Stimulated activated CD8-positive, alpha-beta memory T cell treated with anti-CD3 and anti-CD28 coated beads, Interleukin-7, amount 100 ng/mL, for 4 hours (primary cell): ENCODE measurements around the gene TNIK.

ENCODE experiments used
- DNase-seq, 2 donors: peaks; one replicate each; pipeline ENCODE4 v3.0.0-alpha.2; 2020; ENCODE audit warnings: low read depth in 2 of 2

TNIK gene

DNA sequence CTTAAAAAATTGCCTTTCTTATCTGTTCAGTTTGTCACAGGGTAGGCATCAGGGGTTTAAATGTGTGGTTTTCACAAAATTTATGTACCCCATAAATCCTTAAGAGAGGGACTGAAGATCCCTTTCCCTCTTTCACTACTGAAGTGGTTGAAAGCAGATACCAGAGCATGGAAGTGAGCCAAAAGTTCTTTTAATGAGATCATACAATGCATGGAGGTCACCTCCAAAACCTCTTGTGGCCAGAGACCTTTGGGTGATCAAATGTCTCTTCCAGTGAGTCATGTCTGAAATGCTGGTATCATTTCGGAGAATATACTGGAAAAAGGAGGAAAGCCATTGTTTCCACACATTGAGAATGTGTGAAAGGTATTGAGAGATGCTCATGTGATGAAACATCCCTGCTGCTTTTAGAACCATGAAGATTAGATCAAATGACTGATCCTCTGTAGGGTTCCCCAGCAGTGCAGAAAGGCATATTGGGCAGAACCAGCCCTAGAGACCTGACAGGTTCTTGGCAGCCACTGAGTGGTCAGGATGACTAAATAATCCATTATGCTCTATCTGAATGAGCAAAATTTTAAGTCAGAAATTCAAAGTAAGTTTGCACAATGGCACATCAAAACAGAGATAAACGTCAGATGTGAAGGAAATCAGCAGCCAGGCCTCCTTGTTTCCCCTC is 267.9 kb downstream of the TNIK start:
- DNase-seq, result no peak

DNA sequence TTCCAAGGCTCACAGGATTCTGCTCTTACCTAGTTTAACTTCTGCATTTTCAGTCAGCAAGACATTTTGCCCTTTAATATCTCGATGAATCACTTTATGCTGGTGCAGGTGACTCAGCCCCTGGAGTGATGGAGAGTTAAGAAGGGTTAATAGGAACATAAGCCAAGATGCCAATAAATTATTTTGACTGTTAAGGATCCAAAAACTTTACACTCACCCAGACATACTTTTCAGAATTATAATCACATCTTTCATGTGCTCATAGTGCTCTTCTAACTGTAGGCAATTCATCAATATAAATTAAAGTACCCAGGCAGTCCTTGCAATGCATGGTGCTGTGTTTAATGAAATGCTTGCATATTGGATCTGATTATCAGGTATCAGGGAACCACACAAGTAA is 269.5 kb downstream of the TNIK start:
- DNase-seq, result no peak

DNA sequence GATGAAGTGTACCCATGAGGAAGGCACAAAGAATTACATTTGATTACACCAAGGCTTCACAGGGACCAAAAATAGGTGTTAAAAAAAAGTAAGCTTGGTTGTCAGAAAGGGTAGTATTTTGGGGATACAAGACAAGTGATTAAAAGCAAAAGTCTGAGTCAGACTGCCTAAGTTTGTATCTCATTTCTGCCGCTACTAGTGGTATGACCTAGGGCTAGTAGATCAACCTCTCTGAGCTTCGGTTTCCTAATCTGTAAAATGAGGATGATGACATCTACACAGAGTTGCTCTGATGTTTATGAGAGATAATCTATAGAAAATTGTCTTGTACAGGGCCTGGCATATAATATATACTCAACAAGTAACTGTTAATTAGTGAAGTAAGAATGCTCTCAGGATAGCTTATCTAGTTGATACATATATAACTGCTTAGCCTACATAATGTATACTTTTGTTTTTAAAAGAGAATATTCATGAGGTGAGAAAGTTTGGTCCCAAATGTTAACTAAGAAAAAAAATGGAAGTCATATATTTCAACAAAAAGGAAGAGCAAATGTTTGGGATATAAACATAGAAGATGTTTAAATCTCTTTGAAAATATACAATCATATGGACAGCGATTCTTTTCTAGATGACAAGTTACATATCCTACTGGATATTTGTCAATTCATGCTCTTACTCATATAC is 270.7 kb downstream of the TNIK start:
- DNase-seq, result no peak

DNA sequence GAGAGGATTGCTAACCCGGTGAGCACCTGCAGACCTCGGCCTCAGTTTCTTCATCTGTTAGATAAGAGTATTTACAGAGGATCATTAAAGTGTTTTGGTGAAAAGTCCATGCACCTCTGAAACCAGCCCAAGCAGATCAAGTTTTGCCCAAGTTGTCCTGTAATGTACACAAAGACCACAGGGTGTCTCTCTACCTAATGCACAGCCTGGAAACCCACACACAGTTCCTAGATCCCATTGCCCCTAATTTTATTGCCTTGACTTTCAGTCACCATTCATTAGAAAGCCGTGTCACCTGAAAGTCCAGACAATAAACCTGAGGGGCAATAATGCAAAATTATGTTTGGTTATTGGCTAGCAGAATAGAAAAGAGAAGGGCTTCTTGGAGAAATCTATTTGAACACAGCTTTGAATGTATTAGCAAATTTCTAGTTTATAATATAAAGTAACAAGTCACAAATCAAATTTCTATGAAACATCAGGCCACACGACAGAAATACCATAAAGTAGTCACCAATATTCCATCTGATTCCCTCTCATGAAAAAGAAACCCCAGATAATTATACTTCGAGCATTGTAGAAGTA is 272.4 kb downstream of the TNIK start:
- no peak for DNase-seq

DNA sequence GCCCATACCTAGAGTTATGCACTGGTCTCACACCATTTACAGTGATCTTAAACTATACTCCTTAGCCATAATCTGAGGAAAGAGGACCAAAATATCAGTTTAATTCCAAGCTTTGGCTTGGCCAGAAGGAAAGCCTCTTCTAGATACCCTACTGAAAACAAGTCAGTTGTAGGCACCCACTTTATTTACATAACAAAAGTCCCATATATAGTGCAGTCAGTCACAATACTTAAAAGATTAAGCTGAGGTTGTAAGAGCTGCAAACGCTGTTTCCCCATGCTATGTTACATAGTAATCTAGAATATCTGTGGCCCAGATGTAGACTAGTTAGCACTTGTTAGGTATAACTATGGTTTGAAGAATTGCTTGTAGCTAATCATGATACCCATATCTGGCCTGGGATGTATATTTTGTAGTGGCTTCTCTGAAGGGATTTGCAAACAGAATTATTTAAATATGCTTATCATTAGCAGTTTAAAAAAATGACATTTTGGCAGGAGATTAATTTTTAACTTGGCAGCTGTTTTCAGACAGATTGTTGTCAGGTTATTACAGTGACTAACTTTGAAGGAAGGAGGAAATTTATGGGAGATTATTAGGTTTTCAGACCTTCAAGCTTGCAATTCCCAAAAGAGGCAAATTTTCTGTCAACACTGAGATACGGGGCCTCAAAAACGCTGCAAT is 273.2 kb downstream of the TNIK start:
- DNase-seq, result no peak

DNA sequence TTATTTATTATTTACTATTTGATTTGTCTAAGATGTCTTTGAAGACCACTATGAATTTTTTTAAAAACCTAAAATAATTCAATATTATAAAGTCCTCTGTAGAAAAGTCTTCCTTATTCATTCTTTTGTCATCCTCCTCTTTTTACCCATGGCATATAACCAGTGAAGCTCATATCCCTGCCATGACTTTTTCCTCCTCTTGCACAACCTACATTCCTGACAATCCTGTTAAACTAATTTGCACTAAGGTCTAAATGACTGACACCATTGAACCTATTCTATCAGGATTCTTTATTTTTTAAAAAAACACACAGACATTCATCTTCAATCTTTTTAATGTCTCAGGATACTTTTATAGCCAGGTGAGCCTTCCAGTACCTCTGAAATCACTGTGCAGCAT is 273.8 kb downstream of the TNIK start:
- no peak for DNase-seq

DNA sequence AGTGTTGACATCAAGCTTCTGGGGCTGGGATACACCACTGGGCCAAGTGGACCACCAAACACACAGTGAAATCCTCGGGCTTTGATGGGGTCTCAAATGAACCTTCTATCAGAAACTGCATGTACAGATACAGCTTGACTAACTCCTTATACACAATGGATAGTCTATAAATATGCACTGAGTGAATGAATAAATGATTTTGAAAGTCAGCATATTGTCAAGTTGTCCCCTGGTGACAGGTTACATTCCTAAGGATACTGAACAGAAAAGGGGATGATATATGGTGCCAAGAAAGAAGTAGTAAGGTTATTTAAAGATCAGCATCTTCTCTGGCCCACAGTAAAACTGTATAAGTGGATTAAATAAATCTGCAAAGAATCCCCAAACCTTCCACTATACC is 274.2 kb downstream of the TNIK start:
- no peak for DNase-seq

DNA sequence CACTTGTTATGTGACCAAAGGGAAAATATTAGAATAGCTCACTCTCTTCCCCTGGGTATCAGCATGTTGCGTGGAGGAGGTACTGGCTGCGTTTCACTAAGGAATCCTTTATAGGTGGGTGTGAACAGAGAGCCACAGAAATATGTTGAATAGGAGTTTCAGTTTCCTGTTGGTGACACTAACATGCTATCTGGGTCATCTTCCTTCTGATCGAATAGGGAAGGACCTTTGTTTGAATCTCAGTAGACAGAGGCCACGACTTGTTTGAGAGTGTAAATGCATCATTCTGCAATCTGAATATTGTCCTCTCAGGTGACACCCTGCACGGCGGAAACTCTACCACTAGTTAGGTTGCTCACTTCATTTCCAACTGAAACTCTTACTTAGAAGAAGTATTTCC is 275.8 kb downstream of the TNIK start:
- no peak for DNase-seq

DNA sequence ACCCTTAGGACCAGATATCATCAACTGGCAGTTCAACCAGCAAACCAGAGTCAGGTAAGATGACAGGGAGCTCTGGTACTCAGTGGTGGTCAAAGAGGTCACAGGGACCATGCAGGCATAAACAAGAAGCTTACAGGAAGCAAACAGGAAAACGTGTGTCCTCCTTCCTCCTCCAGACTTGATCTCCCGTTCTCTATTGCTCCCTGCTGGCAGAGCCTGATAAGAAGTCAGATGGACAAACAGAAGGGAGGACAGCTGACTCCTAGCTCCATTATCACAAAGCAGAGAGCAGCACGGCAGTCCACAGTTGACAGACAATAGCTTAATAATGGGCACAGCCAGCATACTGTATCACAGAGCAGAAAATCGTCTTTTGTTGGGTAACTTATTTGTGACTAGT is 277.2 kb downstream of the TNIK start:
- no peak for DNase-seq

DNA sequence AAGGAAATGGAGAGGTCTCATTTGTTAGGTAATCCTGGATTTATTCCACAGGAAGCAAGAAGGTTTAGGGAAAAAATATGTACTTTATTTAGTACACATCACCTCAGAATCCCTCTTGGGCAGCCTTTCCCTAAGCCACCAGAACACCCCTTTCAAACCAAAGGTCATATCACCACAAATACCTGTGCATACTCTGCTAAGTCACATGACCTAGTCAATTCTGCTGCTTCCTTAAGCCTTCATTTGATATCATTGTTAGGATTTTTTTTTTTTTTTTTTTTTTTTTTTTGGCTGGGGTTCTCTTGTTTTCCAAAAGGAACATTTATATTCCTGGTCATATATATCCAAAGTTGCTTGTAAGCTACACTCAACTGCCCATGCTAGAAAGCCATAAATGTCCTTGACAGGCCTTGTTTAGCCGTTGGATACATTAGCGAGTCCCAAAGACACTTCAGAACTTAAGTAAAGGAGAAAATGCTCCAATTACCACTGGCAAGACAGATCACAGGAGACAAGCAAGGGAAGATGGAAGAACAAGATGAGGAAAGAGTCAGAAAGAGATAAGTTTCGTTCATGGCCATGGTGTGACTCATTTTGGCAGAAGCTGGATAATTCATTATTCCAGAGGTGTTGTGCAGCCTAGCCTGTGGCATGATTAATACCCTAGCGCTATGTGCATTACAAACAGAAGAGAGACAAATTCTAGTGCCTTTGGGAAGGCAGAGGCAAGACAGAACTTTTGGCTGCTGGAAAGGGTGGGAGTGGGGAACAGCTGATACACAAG is 278.1 kb downstream of the TNIK start:
- no peak for DNase-seq

DNA sequence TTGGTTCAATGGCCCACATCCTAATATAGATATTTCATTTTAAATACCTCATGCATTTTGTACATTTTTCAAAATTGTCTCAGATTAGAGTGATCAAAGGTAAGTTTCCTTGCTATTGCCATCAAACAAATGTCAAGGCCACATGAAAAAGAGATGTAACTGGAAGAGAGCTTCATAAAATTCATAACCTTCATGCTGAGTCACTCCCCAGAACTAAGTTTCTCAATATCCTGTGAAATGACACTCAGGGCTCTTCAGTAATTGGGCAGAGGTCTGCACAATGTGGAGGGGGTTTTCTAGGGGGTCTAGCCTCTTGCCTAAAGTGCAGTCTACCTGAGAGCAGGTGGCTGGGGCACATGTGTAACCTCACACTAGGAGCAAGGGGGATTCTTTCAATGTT is 281.5 kb downstream of the TNIK start:
- DNase-seq, result no peak

DNA sequence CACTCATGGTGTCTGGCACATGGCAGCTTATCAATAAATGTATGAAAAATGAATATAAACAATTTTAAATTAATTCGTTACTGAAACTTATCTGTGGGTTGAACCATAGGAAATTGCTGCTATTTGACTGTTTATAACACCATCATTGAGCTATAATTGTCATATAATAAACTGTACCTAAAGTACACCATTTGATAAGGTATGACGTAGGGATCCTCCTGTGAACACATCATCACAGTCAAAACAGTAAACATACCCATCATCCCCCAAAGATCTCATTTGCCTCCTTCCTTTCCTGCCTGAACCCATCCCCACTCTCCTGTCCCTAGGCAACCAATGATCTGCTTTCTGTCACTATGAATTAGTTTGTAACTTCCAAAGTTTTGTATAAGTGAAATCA is 282.7 kb downstream of the TNIK start:
- DNase-seq, result no peak

DNA sequence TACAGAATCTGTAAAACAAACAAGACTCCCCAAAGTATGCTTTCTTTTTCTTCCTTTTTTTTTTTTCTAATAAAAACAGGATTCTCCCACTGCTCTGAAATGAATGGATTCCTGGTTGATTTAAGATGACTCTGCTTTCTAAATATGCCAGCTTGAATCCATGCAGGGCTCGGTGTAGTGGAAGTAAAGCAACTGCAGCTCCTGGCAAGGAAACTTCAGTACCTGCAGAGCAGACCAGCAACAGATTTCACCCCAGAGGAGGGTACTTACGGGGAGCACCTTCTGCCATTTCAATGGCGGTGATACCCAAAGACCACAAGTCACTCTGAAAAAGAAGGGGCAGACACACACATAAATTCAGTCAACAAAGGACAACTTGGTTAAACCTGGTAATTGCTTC is 283.1 kb downstream of the TNIK start:
- no peak for DNase-seq

DNA sequence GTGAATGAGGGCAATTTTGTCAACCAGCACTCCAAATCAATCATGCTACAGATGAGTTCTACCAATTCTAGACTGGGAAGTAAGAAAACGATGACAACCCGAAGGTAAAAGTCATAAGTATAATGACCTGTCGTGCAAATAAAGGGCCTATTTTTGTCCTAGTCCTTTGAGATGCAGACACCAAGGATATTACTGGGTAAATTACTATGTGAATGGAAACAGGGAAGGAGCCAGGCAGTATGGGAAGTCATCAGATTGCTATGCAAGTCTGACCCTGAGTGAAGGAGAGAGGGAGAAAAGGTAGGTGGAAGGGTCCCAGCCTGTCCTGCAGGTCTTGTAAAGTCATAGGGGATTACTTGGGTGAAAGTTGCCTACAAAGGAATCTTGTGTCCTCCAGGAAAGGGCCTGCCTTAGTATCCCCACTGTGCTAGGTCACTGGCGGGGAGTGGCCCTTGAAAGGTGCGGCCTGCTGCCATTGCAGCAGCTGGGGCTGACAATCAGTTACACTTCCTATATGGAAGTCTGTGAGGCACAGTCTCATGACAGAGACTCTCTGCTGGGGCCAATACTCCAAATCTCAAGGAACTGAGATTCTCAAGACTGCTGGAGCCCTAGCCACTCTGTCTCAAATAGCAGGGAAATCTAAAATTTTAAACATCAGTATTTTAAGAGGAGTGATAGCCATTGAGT is 283.8 kb downstream of the TNIK start:
- DNase-seq, result no peak

DNA sequence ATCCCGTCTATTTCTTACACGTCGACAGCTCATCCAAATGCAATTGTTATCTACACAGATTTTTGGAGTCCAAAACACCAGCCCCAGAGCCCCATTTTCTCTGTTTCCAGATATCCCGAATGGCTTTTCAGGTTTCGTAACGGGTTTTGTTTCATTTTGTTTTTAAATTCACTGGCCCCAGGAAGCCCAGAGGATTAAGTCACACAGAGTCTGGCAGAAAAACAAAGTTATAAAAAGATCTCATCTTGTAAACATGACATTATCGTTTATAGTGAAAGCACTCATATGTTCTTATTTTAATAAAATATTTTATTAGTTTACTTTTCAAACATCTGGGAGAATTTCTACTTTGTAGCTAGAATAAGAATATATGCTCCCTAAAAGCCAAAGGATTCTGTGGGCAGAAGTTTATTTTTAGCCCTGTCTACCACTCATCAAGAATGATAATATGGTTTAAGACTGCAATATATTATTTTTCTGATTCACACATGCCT is 284.4 kb downstream of the TNIK start:
- no peak for DNase-seq

DNA sequence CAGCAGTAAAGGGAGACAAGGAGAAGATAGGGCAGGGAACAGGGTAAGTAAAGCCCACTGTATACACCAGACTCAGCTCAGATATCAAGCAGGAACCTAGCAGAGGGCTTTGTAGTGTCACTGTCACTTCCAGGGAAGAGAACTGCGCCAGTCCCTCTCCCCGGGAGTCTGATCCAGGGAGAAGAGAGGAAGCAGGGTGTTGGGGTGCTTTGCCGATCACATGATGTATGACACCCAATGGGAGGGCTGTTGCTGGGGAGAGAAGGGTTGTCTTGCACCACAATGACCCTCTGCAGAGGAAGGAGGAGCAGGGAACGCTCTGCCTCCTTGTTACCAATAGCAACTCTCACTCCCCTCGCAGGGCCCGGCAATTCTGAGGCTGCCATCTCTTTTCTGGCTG is 286.5 kb downstream of the TNIK start:
- DNase-seq, result no peak

DNA sequence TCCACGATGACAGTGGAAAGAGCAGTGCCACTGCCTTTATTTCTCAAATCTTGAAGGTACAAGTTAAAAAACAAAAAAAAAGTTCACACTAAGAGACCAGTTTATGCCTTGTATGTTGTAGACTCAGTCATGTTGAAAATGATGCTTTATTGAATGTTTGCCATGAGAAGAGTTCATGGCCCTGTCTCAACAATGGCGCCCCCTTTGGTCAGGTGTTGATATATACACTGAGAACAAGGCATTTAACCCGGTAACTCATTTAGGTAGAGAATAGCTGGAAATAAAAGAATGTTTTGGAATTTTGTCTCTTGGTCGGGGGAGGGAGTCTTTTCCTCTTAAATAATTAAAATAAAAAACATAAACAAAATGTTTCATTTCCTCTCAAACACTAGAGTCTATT is 288.1 kb downstream of the TNIK start:
- no peak for DNase-seq

DNA sequence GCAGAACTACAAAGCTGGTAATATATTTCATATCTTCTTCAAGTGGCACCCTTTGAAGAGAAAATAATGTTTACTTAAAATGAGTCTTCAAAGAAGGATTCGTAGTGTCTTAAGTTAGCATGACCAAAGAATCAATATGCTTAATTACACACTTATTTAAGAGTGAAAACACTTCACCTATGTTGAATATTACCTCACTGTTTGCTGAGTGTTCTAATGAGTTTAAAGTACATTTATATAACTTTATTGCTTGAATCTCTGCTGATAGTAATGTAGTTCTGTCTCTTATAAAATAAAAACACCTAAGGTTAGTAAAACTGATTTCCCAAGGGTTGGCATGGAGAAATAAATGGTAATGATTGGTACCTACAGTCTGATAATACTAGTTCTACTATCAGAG is 290.3 kb downstream of the TNIK start:
- no peak for DNase-seq

DNA sequence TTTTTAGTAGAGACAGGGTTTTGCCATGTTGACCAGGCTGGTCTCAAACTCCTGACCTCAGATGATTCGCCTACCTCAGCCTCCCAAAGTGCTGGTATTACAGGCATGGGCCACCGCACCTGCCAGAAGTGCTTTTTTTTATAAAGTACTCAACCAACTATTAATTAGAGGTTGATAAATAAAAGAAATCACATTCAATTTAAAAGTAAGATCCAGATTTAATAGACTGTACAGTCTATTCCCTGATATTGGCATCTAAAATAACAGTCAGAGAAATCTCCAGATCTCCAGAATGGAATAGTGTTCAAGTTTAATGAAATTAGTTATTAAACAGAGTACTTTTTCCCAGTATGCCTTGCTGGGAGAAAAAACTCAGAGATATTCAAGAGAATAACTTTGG is 290.8 kb downstream of the TNIK start:
- DNase-seq, result no peak

DNA sequence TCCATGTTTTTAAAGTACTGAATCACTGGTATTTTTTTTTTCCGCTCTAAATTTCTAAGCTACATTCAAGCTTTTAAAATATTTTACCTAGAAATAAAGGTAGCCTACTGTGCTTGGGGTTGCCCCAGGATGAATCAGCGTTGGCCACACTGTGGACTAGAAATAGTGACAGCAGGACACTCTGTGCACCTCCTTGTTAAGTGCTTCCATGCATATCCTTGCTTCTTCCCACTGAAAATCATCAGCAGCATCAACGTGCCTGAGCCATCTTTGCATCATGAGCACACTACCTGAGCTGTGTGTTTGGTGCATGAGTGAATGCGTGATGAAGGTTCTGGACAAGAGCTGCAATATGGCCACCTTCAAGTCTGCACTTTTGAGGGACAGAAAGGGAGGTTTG is 291.7 kb downstream of the TNIK start:
- DNase-seq, result no peak

DNA sequence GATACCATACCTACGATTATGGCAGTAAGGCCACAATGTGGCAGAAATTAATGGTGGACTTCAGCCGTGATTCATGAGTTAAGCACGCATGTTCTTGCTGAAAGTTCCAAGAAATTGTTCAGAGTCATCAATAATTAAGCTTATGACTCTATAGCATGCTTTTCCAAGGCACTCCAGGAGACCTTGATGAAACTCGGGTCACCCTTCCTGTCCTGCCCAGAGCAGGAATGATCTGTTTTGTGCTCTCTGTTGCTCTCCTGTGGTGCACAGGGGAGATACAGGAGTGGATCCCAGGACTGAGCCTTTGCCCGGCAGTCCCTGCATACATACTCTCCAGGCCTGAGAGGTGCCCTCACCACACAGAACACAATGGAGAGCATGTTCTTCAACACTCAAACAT is 292.1 kb downstream of the TNIK start:
- no peak for DNase-seq
